Measurements from ENCODE around the gene RAD51B. TPM values are rescaled to one million over a fixed set of nuclear protein-coding genes. Genes with fewer than 3 reads are reported as not detected.

Gene RAD51B
- total RNA-seq, 2 donors from 2014 or later = 22.8 to 33.8 TPM

GRCh38 chr14:68701001-68701741, 881.6 kb downstream of the RAD51B start:
- DNase-seq = no peak
- Mint-ChIP-seq H3K36me3 (ENCODE audit: low read depth) (no peaks in the 10 kb centered on the region), H3K27me3 (ENCODE audit: insufficient read depth) (peaks cover 5% of the 10 kb centered on the region), H3K9me3 (peaks cover 12% of the 10 kb centered on the region), H3K4me3 (no peak overlapping the region), H3K4me1 (no peaks in the 10 kb centered on the region), H3K27ac (no peak overlapping the region)
- no peaks in the 10 kb centered on the region for H3K9me3 ChIP-seq (ENCODE audit: control insufficient read depth, low read length)
- no peaks in the 10 kb centered on the region for H3K27me3 ChIP-seq (ENCODE audit: control insufficient read depth, insufficient read depth, low read length, poor library complexity, severe bottlenecking)
- H3K9ac ChIP-seq (ENCODE audit: extremely low read depth, low read length, poor library complexity, severe bottlenecking) = no peak overlapping the region
- no peak overlapping the region for H3K4me3 ChIP-seq (ENCODE audit: low read length)
- no peaks in the 10 kb centered on the region for H3K4me1 ChIP-seq (ENCODE audit: control insufficient read depth, insufficient read depth, low read length)
- WGBS, 2 experiments (ENCODE audit: insufficient coverage in 1 of 2, insufficient read length in 1 of 2) = 93 to 97% methylated on average over 3 to 5 of the region's 6 CpGs
- H3K27ac ChIP-seq (ENCODE audit: low read depth, low read length) = no peak overlapping the region
- H3K36me3 ChIP-seq (ENCODE audit: control insufficient read depth, insufficient read depth, low read length) = no peaks in the 10 kb centered on the region
- TF ChIP-seq CTCF (conservative IDR thresholded peaks at IDR 0.05) = no peak

GRCh38 chr14:68702135-68702534, 882.6 kb downstream of the RAD51B start:
- no peaks in the 10 kb centered on the region for H3K4me1 Mint-ChIP-seq
- H3K27ac Mint-ChIP-seq = no peak overlapping the region
- H3K4me1 ChIP-seq (ENCODE audit: control insufficient read depth, insufficient read depth, low read length) = no peaks in the 10 kb centered on the region

GRCh38 chr14:68702578-68702977, 883.0 kb downstream of the RAD51B start:
- Mint-ChIP-seq H3K36me3 (ENCODE audit: low read depth) (no peaks in the 10 kb centered on the region), H3K27ac (no peak overlapping the region), H3K4me1 (no peaks in the 10 kb centered on the region), H3K27me3 (ENCODE audit: insufficient read depth) (peaks cover 5% of the 10 kb centered on the region), H3K9me3 (peaks cover 12% of the 10 kb centered on the region), H3K4me3 (no peak overlapping the region)
- Histone ChIP-seq H3K27ac (ENCODE audit: low read depth, low read length) (no peak overlapping the region), H3K4me1 (ENCODE audit: control insufficient read depth, insufficient read depth, low read length) (no peaks in the 10 kb centered on the region), H3K9me3 (ENCODE audit: control insufficient read depth, low read length) (no peaks in the 10 kb centered on the region), H3K27me3 (ENCODE audit: control insufficient read depth, insufficient read depth, low read length, poor library complexity, severe bottlenecking) (no peaks in the 10 kb centered on the region), H3K36me3 (ENCODE audit: control insufficient read depth, insufficient read depth, low read length) (no peaks in the 10 kb centered on the region), H3K4me3 (ENCODE audit: low read length) (no peak overlapping the region), H3K9ac (ENCODE audit: extremely low read depth, low read length, poor library complexity, severe bottlenecking) (no peak overlapping the region)
- DNase-seq = no peak
- 94 to 100% methylated on average over 2 to 3 of the region's 3 CpGs for WGBS, 2 experiments (ENCODE audit: insufficient coverage in 1 of 2, insufficient read length in 1 of 2)
- no peak for TF ChIP-seq CTCF (conservative IDR thresholded peaks at IDR 0.05)

More at GRCh38 chr14:68702135-68702534, 882.6 kb downstream of the RAD51B start:
- no peaks in the 10 kb centered on the region for H3K36me3 ChIP-seq (ENCODE audit: control insufficient read depth, insufficient read depth, low read length)
- no peaks in the 10 kb centered on the region for H3K27me3 ChIP-seq (ENCODE audit: control insufficient read depth, insufficient read depth, low read length, poor library complexity, severe bottlenecking)
- Mint-ChIP-seq H3K27me3 (ENCODE audit: insufficient read depth) (peaks cover 5% of the 10 kb centered on the region), H3K9me3 (peaks cover 12% of the 10 kb centered on the region), H3K36me3 (ENCODE audit: low read depth) (no peaks in the 10 kb centered on the region), H3K4me3 (no peak overlapping the region)
- WGBS, 2 experiments (ENCODE audit: insufficient coverage in 1 of 2, insufficient read length in 1 of 2) = 82 to 88% methylated on average over 4 of the region's 4 CpGs
- no peak overlapping the region for H3K9ac ChIP-seq (ENCODE audit: extremely low read depth, low read length, poor library complexity, severe bottlenecking)
- TF ChIP-seq CTCF (conservative IDR thresholded peaks at IDR 0.05) = no peak
- no peaks in the 10 kb centered on the region for H3K9me3 ChIP-seq (ENCODE audit: control insufficient read depth, low read length)
- no peak overlapping the region for H3K4me3 ChIP-seq (ENCODE audit: low read length)
- no peak for DNase-seq
- no peak overlapping the region for H3K27ac ChIP-seq (ENCODE audit: low read depth, low read length)

Data from endodermal cell (in vitro differentiated cells).